ENCODE measurements around the gene PDAP1. TPM values are rescaled to one million over a fixed set of nuclear protein-coding genes. Genes with fewer than 3 reads are reported as not detected.

The PDAP1 gene
- total RNA-seq, 1 experiment from 2014 or later = 87.2 TPM

DNA sequence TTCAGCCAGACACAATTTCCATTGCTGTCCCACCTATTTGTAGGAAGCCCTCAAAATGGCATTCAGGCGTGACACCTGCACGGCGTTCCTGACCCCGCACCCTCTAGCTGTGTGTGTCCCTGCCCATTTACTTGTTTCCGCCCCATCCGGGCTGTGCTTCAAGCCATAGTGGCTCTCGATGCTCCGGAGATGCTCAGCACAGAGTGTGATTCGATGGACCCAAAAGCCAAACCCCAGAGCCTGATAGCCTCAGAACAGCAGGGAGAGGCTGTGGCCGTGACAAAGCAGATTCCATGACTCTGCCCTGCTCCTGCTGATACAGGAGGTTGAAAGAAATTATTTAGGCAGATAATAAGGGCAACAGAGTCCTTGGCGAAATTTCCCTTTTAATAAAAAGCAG lies 13.8 kb upstream of the PDAP1 start:
- peaks cover 42% of the 10 kb centered on the region for H3K36me3 Mint-ChIP-seq (ENCODE audit: insufficient read depth, unreplicated experiment)
- no peaks in the 10 kb centered on the region for H3K9me3 Mint-ChIP-seq (ENCODE audit: low read depth, unreplicated experiment)
- no peaks in the 10 kb centered on the region for H3K4me1 Mint-ChIP-seq (ENCODE audit: low read depth, unreplicated experiment)
- CTCF ChIA-PET = interaction anchor here (0.6 kb wide), 1 partner anchor 30 kb away, joined by 5 read pairs; no protein-coding TSS in a partner anchor
- H3K27ac Mint-ChIP-seq (ENCODE audit: unreplicated experiment) = no peak overlapping the region
- TF ChIP-seq, protein P1, sequence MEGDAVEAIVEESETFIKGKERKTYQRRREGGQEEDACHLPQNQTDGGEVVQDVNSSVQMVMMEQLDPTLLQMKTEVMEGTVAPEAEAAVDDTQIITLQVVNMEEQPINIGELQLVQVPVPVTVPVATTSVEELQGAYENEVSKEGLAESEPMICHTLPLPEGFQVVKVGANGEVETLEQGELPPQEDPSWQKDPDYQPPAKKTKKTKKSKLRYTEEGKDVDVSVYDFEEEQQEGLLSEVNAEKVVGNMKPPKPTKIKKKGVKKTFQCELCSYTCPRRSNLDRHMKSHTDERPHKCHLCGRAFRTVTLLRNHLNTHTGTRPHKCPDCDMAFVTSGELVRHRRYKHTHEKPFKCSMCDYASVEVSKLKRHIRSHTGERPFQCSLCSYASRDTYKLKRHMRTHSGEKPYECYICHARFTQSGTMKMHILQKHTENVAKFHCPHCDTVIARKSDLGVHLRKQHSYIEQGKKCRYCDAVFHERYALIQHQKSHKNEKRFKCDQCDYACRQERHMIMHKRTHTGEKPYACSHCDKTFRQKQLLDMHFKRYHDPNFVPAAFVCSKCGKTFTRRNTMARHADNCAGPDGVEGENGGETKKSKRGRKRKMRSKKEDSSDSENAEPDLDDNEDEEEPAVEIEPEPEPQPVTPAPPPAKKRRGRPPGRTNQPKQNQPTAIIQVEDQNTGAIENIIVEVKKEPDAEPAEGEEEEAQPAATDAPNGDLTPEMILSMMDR (IDR thresholded peaks at IDR 0.05; ENCODE audit: unreplicated experiment) = no peak
- no peaks in the 10 kb centered on the region for H3K27me3 Mint-ChIP-seq (ENCODE audit: unreplicated experiment)
- no peak for DNase-seq
- no peak overlapping the region for H3K4me3 Mint-ChIP-seq (ENCODE audit: low read depth, unreplicated experiment)
- no TSS peak for BruUV-seq (replicated peaks)
- intact Hi-C loops (cut with micrococcal nuclease; ENCODE audit: unreplicated experiment) = no loop called here

DNA sequence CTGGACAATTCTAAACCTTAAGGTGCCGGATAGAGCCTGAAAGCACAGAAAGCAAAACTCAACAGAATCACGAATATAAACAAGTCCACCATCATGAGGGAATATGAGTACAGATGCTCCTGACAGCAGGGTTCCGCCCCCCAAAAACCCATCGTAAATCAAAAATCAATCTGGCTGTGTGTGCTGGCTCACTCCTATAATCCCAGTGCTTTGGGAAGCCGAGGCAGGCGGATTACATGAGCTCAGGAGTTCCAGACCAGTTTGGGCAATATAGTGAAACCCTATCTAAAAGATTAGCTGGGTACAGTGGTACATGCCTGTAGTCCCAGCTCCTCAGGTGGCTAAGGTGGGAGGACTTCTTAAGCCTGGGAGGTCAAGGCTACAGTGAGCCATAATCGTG lies 12.6 kb upstream of the PDAP1 start:
- H3K9me3 Mint-ChIP-seq (ENCODE audit: low read depth, unreplicated experiment) = no peaks in the 10 kb centered on the region
- BruUV-seq (replicated peaks) = no TSS peak
- no peak overlapping the region for H3K27ac Mint-ChIP-seq (ENCODE audit: unreplicated experiment)
- H3K4me3 Mint-ChIP-seq (ENCODE audit: low read depth, unreplicated experiment) = no peak overlapping the region
- H3K4me1 Mint-ChIP-seq (ENCODE audit: low read depth, unreplicated experiment) = no peaks in the 10 kb centered on the region
- no peaks in the 10 kb centered on the region for H3K27me3 Mint-ChIP-seq (ENCODE audit: unreplicated experiment)
- CTCF ChIA-PET = no interaction called here
- H3K36me3 Mint-ChIP-seq (ENCODE audit: insufficient read depth, unreplicated experiment) = peaks cover 54% of the 10 kb centered on the region
- intact Hi-C loops (cut with micrococcal nuclease; ENCODE audit: unreplicated experiment) = no loop called here
- DNase-seq = no peak
- TF ChIP-seq, protein P1 (IDR thresholded peaks at IDR 0.05; ENCODE audit: unreplicated experiment) = no peak

DNA sequence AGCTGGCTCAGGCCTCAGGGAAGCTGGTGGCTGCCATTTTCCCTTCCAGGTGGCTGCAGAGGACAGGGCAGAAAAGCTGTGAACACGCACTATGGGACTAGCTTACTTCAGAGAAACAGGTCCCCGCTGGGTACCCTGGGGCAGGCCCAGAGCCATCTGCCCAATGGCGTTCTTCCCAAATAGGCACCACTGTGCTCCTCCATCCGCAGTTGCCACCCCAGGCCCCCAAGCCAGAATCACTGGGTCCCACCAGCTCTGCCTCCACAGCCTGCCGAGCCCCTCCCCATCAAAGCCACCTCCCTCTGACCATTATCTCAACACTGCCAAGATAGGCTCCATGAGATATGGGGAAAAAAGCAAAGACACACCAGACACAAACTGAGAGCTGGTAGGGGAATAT lies 11.8 kb upstream of the PDAP1 start:
- TF ChIP-seq, protein P1 (IDR thresholded peaks at IDR 0.05; ENCODE audit: unreplicated experiment) = no peak
- intact Hi-C loops (cut with micrococcal nuclease; ENCODE audit: unreplicated experiment) = no loop called here
- no peak overlapping the region for H3K4me3 Mint-ChIP-seq (ENCODE audit: low read depth, unreplicated experiment)
- H3K9me3 Mint-ChIP-seq (ENCODE audit: low read depth, unreplicated experiment) = no peaks in the 10 kb centered on the region
- BruUV-seq (replicated peaks) = no TSS peak
- H3K27me3 Mint-ChIP-seq (ENCODE audit: unreplicated experiment) = no peaks in the 10 kb centered on the region
- no peak for DNase-seq
- CTCF ChIA-PET = no interaction called here
- H3K36me3 Mint-ChIP-seq (ENCODE audit: insufficient read depth, unreplicated experiment) = peaks cover 61% of the 10 kb centered on the region
- peaks cover under 1% of the 10 kb centered on the region for H3K4me1 Mint-ChIP-seq (ENCODE audit: low read depth, unreplicated experiment)
- no peak overlapping the region for H3K27ac Mint-ChIP-seq (ENCODE audit: unreplicated experiment)

DNA sequence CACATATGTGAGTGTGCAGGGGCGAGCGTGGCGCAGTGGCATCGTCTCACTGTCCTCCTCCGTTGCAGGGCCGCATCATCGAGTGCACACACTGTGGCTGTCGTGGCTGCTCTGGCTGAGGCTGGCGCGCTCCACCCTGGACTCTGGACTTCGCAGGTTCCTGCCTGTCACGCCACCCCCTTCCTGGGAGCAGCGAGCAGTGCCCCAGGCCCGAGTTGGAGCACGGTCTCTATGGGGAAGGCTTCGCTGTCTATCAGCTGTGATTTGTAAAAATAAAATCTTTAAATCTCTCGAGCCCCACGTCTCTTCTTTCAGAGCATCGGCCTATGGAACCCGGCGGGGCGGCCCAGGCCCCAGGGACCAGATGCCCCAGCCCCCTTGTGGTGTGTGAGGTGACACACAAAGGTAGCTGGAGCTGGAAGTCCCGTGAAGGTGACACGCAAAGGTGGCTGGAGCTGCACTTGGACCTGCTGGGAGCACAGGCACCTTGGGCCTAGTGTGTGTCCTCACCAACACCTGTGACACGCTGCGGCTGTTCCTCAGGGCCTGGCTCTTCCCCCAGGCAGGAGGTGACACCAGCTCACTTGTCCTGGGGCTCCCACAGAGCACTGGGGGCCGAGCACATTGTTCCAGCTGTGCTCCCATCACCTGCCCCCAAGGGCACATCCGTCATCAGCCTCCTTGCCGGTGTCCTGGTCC lies 11.1 kb upstream of the PDAP1 start:
- no TSS peak for BruUV-seq (replicated peaks)
- no peak overlapping the region for H3K27ac Mint-ChIP-seq (ENCODE audit: unreplicated experiment)
- peaks cover 7% of the 10 kb centered on the region for H3K4me1 Mint-ChIP-seq (ENCODE audit: low read depth, unreplicated experiment)
- H3K36me3 Mint-ChIP-seq (ENCODE audit: insufficient read depth, unreplicated experiment) = peaks cover 67% of the 10 kb centered on the region
- H3K27me3 Mint-ChIP-seq (ENCODE audit: unreplicated experiment) = no peaks in the 10 kb centered on the region
- DNase-seq = no peak
- TF ChIP-seq, protein P1 (IDR thresholded peaks at IDR 0.05; ENCODE audit: unreplicated experiment) = no peak
- peaks cover 3% of the 10 kb centered on the region for H3K9me3 Mint-ChIP-seq (ENCODE audit: low read depth, unreplicated experiment)
- CTCF ChIA-PET = no interaction called here
- intact Hi-C loops (cut with micrococcal nuclease; ENCODE audit: unreplicated experiment) = no loop called here
- no peak overlapping the region for H3K4me3 Mint-ChIP-seq (ENCODE audit: low read depth, unreplicated experiment)

Measured in Calu3 (cell line).